H9 (cell line): ENCODE measurements around the gene DPP8. TPM values are rescaled to one million over a fixed set of nuclear protein-coding genes. Genes with fewer than 3 reads are reported as not detected.

Source experiments
- DNase-seq: peaks from one replicate; pipeline ENCODE4 v3.0.0-alpha.2; 2017
- H2AFZ ChIP-seq: one replicate; pipeline ENCODE4 v1.6.1; 2013; ENCODE audit warnings: mild to moderate bottlenecking, low read length, control low read depth, moderate library complexity
- H2AK5ac ChIP-seq: 2 replicates; pipeline ENCODE4 v1.6.1; 2013; ENCODE audit warnings: low read length, control low read depth, mixed read lengths; ENCODE audit not compliant: insufficient read length
- H2BK120ac ChIP-seq: one replicate; pipeline ENCODE4 v1.6.1; 2013; ENCODE audit warnings: low read depth, mild to moderate bottlenecking, low read length, control low read depth, inconsistent platforms; ENCODE audit not compliant: poor library complexity, severe bottlenecking
- H2BK12ac ChIP-seq: 2 replicates; pipeline ENCODE4 v1.6.1; 2013; ENCODE audit warnings: low read length, control low read depth, mixed read lengths, low read depth; ENCODE audit not compliant: insufficient read length
- H2BK15ac ChIP-seq: 2 replicates; pipeline ENCODE4 v1.6.1; 2013; ENCODE audit warnings: low read depth, low read length, control low read depth
- H2BK20ac ChIP-seq: one replicate; pipeline ENCODE4 v1.6.1; 2013; ENCODE audit warnings: low read depth, mild to moderate bottlenecking, low read length, control low read depth, inconsistent platforms; ENCODE audit not compliant: poor library complexity, severe bottlenecking
- H2BK5ac ChIP-seq: 2 replicates; pipeline ENCODE4 v1.6.1; 2013; ENCODE audit warnings: low read length, control low read depth, mixed read lengths; ENCODE audit not compliant: insufficient read length
- H3K14ac ChIP-seq: 2 replicates; pipeline ENCODE4 v1.6.1; 2013; ENCODE audit warnings: low read length, control low read depth; ENCODE audit not compliant: insufficient read depth
- H3K18ac ChIP-seq: 2 replicates; pipeline ENCODE4 v1.6.1; 2013; ENCODE audit warnings: low read depth, mild to moderate bottlenecking, mixed read lengths, low read length, control low read depth; ENCODE audit not compliant: insufficient read length
- H3K23ac ChIP-seq: 2 replicates; pipeline ENCODE4 v1.6.1; 2013; ENCODE audit warnings: low read length, control low read depth, mixed read lengths, low read depth; ENCODE audit not compliant: insufficient read length
- H3K23me2 ChIP-seq: 2 replicates; pipeline ENCODE4 v1.6.1; 2013; ENCODE audit warnings: low read depth, mild to moderate bottlenecking, mixed read lengths, low read length, control low read depth; ENCODE audit not compliant: insufficient read length, poor library complexity, severe bottlenecking
- H3K27ac ChIP-seq: 2 replicates; pipeline ENCODE4 v1.5.1; 2013; ENCODE audit warnings: low read length, control low read depth, mixed read lengths, low read depth; ENCODE audit not compliant: insufficient read length
- H3K27me3 ChIP-seq: 2 replicates; pipeline ENCODE4 v1.6.1; 2013; ENCODE audit warnings: low read length, control low read depth, inconsistent platforms; ENCODE audit not compliant: insufficient read depth
- H3K4ac ChIP-seq: 2 replicates; pipeline ENCODE4 v1.6.1; 2013; ENCODE audit warnings: low read depth, mild to moderate bottlenecking, control low read depth, inconsistent platforms, low read length, moderate library complexity
- H3K4me1 ChIP-seq: 2 replicates; pipeline ENCODE4 v1.6.1; 2013; ENCODE audit warnings: low read length, control low read depth, inconsistent platforms; ENCODE audit not compliant: insufficient read depth
- H3K4me2 ChIP-seq: 2 replicates; pipeline ENCODE4 v1.6.1; 2013; ENCODE audit warnings: low read length, control low read depth, mixed read lengths; ENCODE audit not compliant: insufficient read length, insufficient read depth
- H3K56ac ChIP-seq: 2 replicates; pipeline ENCODE4 v1.6.1; 2013; ENCODE audit warnings: low read depth, mild to moderate bottlenecking, mixed read lengths, low read length, control low read depth; ENCODE audit not compliant: insufficient read length
- H3K79me1 ChIP-seq: 2 replicates; pipeline ENCODE4 v1.6.1; 2013; ENCODE audit warnings: low read depth, mild to moderate bottlenecking, moderate library complexity, low read length, control low read depth, inconsistent platforms; ENCODE audit not compliant: insufficient read depth, poor library complexity, severe bottlenecking
- H3K79me2 ChIP-seq: 2 replicates; pipeline ENCODE4 v1.6.1; 2013; ENCODE audit warnings: low read length, control low read depth, inconsistent platforms; ENCODE audit not compliant: insufficient read depth
- H3K9ac ChIP-seq: 2 replicates; pipeline ENCODE4 v1.6.1; 2013; ENCODE audit warnings: low read length, control low read depth, mixed read lengths; ENCODE audit not compliant: insufficient read length; ENCODE audit errors: extremely low read depth
- H3K9me3 ChIP-seq: one replicate; pipeline ENCODE4 v1.6.1; 2013; ENCODE audit warnings: low read depth, low read length, inconsistent platforms; ENCODE audit not compliant: control insufficient read depth
- H3T11ph ChIP-seq: one replicate; pipeline ENCODE4 v1.6.1; 2013; ENCODE audit warnings: mild to moderate bottlenecking, low read length, control low read depth, inconsistent platforms
- H4K20me1 ChIP-seq: one replicate; pipeline ENCODE4 v1.6.1; 2013; ENCODE audit not compliant: control insufficient read depth, insufficient read length, insufficient read depth
- H4K5ac ChIP-seq: 2 replicates; pipeline ENCODE4 v1.6.1; 2013; ENCODE audit warnings: low read depth, mild to moderate bottlenecking, mixed read lengths, low read length, control low read depth; ENCODE audit not compliant: insufficient read length
- H4K8ac ChIP-seq: replicated peaks from 2 replicates; pipeline ENCODE4 v1.6.1; 2013; ENCODE audit warnings: low read length, control low read depth, mixed read lengths, low read depth; ENCODE audit not compliant: insufficient read length
- H4K91ac ChIP-seq: 2 replicates; pipeline ENCODE4 v1.6.1; 2013; ENCODE audit warnings: low read depth, mild to moderate bottlenecking, moderate library complexity, mixed read lengths, low read length, control low read depth; ENCODE audit not compliant: insufficient read length
- H3K27ac Mint-ChIP-seq, 3 experiments: 2 replicates in 2 of 3; 3 replicates in 1 of 3; pipeline ENCODE4 v1.8.0; 2020 to 2021; ENCODE audit warnings: mixed read lengths in 3 of 3, mild to moderate bottlenecking in 1 of 3, moderate library complexity in 1 of 3
- H3K27me3 Mint-ChIP-seq: 2 replicates; pipeline ENCODE4 v1.8.0; 2021; ENCODE audit warnings: low read depth, mild to moderate bottlenecking, moderate library complexity, mixed read lengths
- H3K36me3 Mint-ChIP-seq, 3 experiments: 2 replicates in 2 of 3; 3 replicates in 1 of 3; pipeline ENCODE4 v1.8.0; 2020 to 2021; ENCODE audit warnings: low read depth in 3 of 3, mixed read lengths in 3 of 3; ENCODE audit not compliant: insufficient read depth in 1 of 3
- H3K4me1 Mint-ChIP-seq, 2 experiments: 2 replicates each; pipeline ENCODE4 v1.8.0; 2020; ENCODE audit warnings: mixed read lengths in 2 of 2
- H3K4me3 Mint-ChIP-seq, 2 experiments: 2 replicates in 1 of 2; 3 replicates in 1 of 2; pipeline ENCODE4 v1.8.0; 2020 to 2021; ENCODE audit warnings: mild to moderate bottlenecking in 2 of 2, mixed read lengths in 2 of 2, moderate library complexity in 1 of 2
- H3K9me3 Mint-ChIP-seq, 2 experiments: 2 replicates in 1 of 2; 3 replicates in 1 of 2; pipeline ENCODE4 v1.8.0; 2020; ENCODE audit warnings: mild to moderate bottlenecking in 2 of 2, mixed read lengths in 2 of 2, moderate library complexity in 1 of 2
- CTCF ChIP-seq: fragments of 200-600 bp; sonication (generic); conservative IDR thresholded peaks from 3 replicates; pipeline ENCODE4 v1.8.0; 2021; ENCODE audit warnings: antibody characterized with exemption, mild to moderate bottlenecking
- WGBS: extraction: QIAGEN DNeasy Blood & Tissue Kit; methylation state at CpG from one replicate; pipeline ENCODE4 v1.1.7; 2013; ENCODE audit warnings: missing lambda C conversion rate, low lambda C conversion rate, mixed read lengths; ENCODE audit not compliant: insufficient read length; ENCODE audit errors: extremely low coverage; 5-methylcytosine and 5-hydroxymethylcytosine counted together
- total RNA-seq: library from RNA; stranded (reverse); gene quantifications from 2 replicates; pipeline ENCODE4 v1.2.1, GENCODE V29; 2021

The DPP8 gene
- total RNA-seq, 1 experiment from 2014 or later: 26.6 TPM

GRCh38 chr15:65558336-65558735, 40.8 kb upstream of the DPP8 start:
- Histone ChIP-seq H3K79me1 (peaks cover 2% of the 10 kb centered on the region), H2AK5ac (no peak overlapping the region), H3K56ac (no peak overlapping the region), H2BK12ac (no peak overlapping the region), H2BK20ac (no peak overlapping the region), H2BK5ac (no peak overlapping the region), H3K4me1 (no peaks in the 10 kb centered on the region), H2AFZ (no peak overlapping the region), H3K23ac (no peak overlapping the region), H3K9me3 (no peaks in the 10 kb centered on the region), H3K4me2 (no peak overlapping the region), H3K79me2 (no peaks in the 10 kb centered on the region), H4K91ac (no peak overlapping the region), H3K4ac (no peak overlapping the region), H3K9ac (no peak overlapping the region), H2BK120ac (no peak overlapping the region), H4K8ac (no peak overlapping the region), H4K20me1 (no peaks in the 10 kb centered on the region), H3T11ph (no peak overlapping the region), H3K14ac (no peak overlapping the region), H3K27ac (no peak overlapping the region), H3K18ac (no peak overlapping the region), H3K23me2 (no peaks in the 10 kb centered on the region), H4K5ac (no peak overlapping the region), H3K27me3 (no peaks in the 10 kb centered on the region), H2BK15ac (no peak overlapping the region)
- Mint-ChIP-seq H3K4me3 (no peak overlapping the region), H3K4me1 (no peaks in the 10 kb centered on the region), H3K27ac (no peak overlapping the region; a peak in 1 of 7 replicates), H3K36me3 (peaks cover 71 to 94% (median 88%) of the 10 kb centered on the region in 3 experiments), H3K9me3 (no peaks in the 10 kb centered on the region), H3K27me3 (no peaks in the 10 kb centered on the region)
- TF ChIP-seq CTCF: no peak
- DNase-seq: no peak
- WGBS: no CpG with 5 or more reads among the region's 5 CpGs
